Uterus (tissue), 4 donors: ENCODE results near the gene RAD51AP1. TPM values are rescaled to one million over a fixed set of nuclear protein-coding genes. Genes with fewer than 3 reads are reported as not detected.

Source experiments
- DNase-seq, 2 donors: peaks; one replicate each; pipeline ENCODE4 v3.0.0-alpha.2; 2019 to 2020
- H3K27ac ChIP-seq, 2 donors: fragments of 200-600 bp; sonication (generic); 1 replicate in 1 of 2; 2 replicates in 1 of 2; pipeline ENCODE4 v1.5.1; 2016 to 2018
- H3K27me3 ChIP-seq, 2 donors: fragments of 200-600 bp; sonication (generic); one replicate each; pipeline ENCODE4 v1.5.1; 2018 to 2019; ENCODE audit warnings: control low read depth in 1 of 2
- H3K36me3 ChIP-seq, 2 donors: fragments of 200-600 bp; sonication (generic); one replicate each; pipeline ENCODE4 v1.5.1; 2019; ENCODE audit warnings: control low read depth in 1 of 2
- H3K4me1 ChIP-seq, 2 donors: fragments of 200-600 bp; sonication (generic); one replicate each; pipeline ENCODE4 v1.5.1; 2018 to 2019; ENCODE audit warnings: control low read depth in 1 of 2
- H3K4me3 ChIP-seq, 2 donors: fragments of 200-600 bp; sonication (generic); 1 replicate in 1 of 2; 2 replicates in 1 of 2; pipeline ENCODE4 v1.5.1; 2018 to 2019; ENCODE audit warnings: mild to moderate bottlenecking in 1 of 2
- H3K9me3 ChIP-seq, 2 donors: fragments of 200-600 bp; sonication (generic); one replicate each; pipeline ENCODE4 v1.5.1; 2019; ENCODE audit warnings: control low read depth in 1 of 2
- CTCF ChIP-seq, 4 experiments: fragments of 200-600 bp in 2 of 4; fragments of 450-650 bp in 2 of 4; sonication (generic) in 2 of 4; IDR thresholded peaks; one replicate each; pipeline ENCODE4 v1.5.1; 2016 to 2019; ENCODE audit warnings: antibody characterized with exemption in 4 of 4, mild to moderate bottlenecking in 2 of 4, moderate library complexity in 1 of 4
- POLR2A ChIP-seq, 2 donors: fragments of 450-650 bp; IDR thresholded peaks; one replicate each; pipeline ENCODE4 v1.6.1; 2016; ENCODE audit warnings: antibody characterized with exemption in 2 of 2, mild to moderate bottlenecking in 1 of 2, moderate library complexity in 1 of 2
- intact Hi-C: fragments of 100-400 bp; cut with DNase I; formaldehyde crosslinking; loops from one replicate; pipeline ENCODE4 v1.15.1; 2023; ENCODE audit warnings: low total_unique reads
- total RNA-seq, 4 donors: library from RNA; depleted of rRNA in 3 of 4; stranded (reverse); fragments of >200 nt in 3 of 4; gene quantifications; one replicate each; pipeline versions ENCODE4 v1.1.0 to v1.2.4, GENCODE V29; 2014 to 2023
- donor health status: DM: yes; HTN: yes; CAD: no.

RAD51AP1 gene
- total RNA-seq, 4 donors from 2014 or later: 1.3 to 22.8 TPM; not detected in 2

GRCh38 chr12:4569261-4569660 lies 30.6 kb downstream of the RAD51AP1 start:
- H3K4me3 ChIP-seq: no peak overlapping the region
- no peaks in the 10 kb centered on the region for H3K4me1 ChIP-seq
- H3K27ac ChIP-seq: no peak overlapping the region
- intact Hi-C loops: no loop called here
- H3K27me3 ChIP-seq: no peaks in the 10 kb centered on the region
- H3K36me3 ChIP-seq: no peaks in the 10 kb centered on the region
- no peaks in the 10 kb centered on the region for H3K9me3 ChIP-seq
- DNase-seq: no peak
- no peak for TF ChIP-seq POLR2A (IDR thresholded peaks at IDR 0.05)
- TF ChIP-seq CTCF (IDR thresholded peaks at IDR 0.05): no peak

- TF ChIP-seq CTCF (IDR thresholded peaks at IDR 0.05): no peak
- no peak for TF ChIP-seq POLR2A (IDR thresholded peaks at IDR 0.05)
- DNase-seq: no peak
- Histone ChIP-seq H3K9me3 (no peaks in the 10 kb centered on the region), H3K36me3 (no peaks in the 10 kb centered on the region), H3K4me3 (no peak overlapping the region), H3K27ac (no peak overlapping the region), H3K4me1 (no peaks in the 10 kb centered on the region), H3K27me3 (no peaks in the 10 kb centered on the region)
- intact Hi-C loops: no loop called here
Measured at GRCh38 chr12:4572680-4573079, 34.0 kb downstream of the RAD51AP1 start.

- Histone ChIP-seq H3K9me3 (no peaks in the 10 kb centered on the region), H3K27ac (no peak overlapping the region), H3K36me3 (no peaks in the 10 kb centered on the region), H3K4me1 (no peaks in the 10 kb centered on the region), H3K4me3 (no peak overlapping the region), H3K27me3 (no peaks in the 10 kb centered on the region)
- intact Hi-C loops: no loop called here
- TF ChIP-seq CTCF (IDR thresholded peaks at IDR 0.05): no peak
- no peak for TF ChIP-seq POLR2A (IDR thresholded peaks at IDR 0.05)
- DNase-seq: no peak
Measured at GRCh38 chr12:4579305-4580102, 40.8 kb downstream of the RAD51AP1 start.

- TF ChIP-seq CTCF (IDR thresholded peaks at IDR 0.05) (no peak), POLR2A (IDR thresholded peaks at IDR 0.05) (no peak)
- Histone ChIP-seq H3K9me3 (no peaks in the 10 kb centered on the region), H3K27ac (no peak overlapping the region), H3K36me3 (no peaks in the 10 kb centered on the region), H3K4me1 (no peaks in the 10 kb centered on the region), H3K27me3 (no peaks in the 10 kb centered on the region), H3K4me3 (no peak overlapping the region)
- intact Hi-C loops: no loop called here
- no peak for DNase-seq
Measured at GRCh38 chr12:4580281-4580688, 41.6 kb downstream of the RAD51AP1 start.

- intact Hi-C loops: no loop called here
- TF ChIP-seq POLR2A (IDR thresholded peaks at IDR 0.05) (no peak), CTCF (IDR thresholded peaks at IDR 0.05) (no peak)
- Histone ChIP-seq H3K4me3 (no peak overlapping the region), H3K27ac (no peak overlapping the region), H3K9me3 (no peaks in the 10 kb centered on the region), H3K27me3 (no peaks in the 10 kb centered on the region), H3K36me3 (no peaks in the 10 kb centered on the region), H3K4me1 (no peaks in the 10 kb centered on the region)
- DNase-seq: no peak
Measured at GRCh38 chr12:4584281-4584680, 45.6 kb downstream of the RAD51AP1 start.
